SU-DHL-6 (cell line): ENCODE data around the gene BRD1.

Source experiments
- H2AFZ ChIP-seq: fragments of 200-600 bp; sonication (generic); 2 replicates; pipeline ENCODE4 v1.6.1; 2014; ENCODE audit warnings: low read depth, mild to moderate bottlenecking, moderate library complexity, mixed read lengths, antibody characterized with exemption, low read length; ENCODE audit not compliant: severe bottlenecking
- H3F3A ChIP-seq: fragments of 200-600 bp; shearing (Covaris generic); 2 replicates; pipeline ENCODE4 v1.6.0; 2016; ENCODE audit warnings: antibody characterized with exemption, mild to moderate bottlenecking; ENCODE audit not compliant: insufficient read depth
- H3K27ac ChIP-seq: fragments of 200-600 bp; sonication (generic); 2 replicates; pipeline ENCODE4 v1.5.1; 2016; ENCODE audit warnings: low read depth, mild to moderate bottlenecking, low read length, moderate library complexity, mixed read lengths
- H3K27me3 ChIP-seq: fragments of 200-600 bp; sonication (generic), shearing (Covaris generic); 2 replicates; pipeline ENCODE4 v1.6.0; 2014; ENCODE audit warnings: mild to moderate bottlenecking, low read length
- H3K36me3 ChIP-seq: fragments of 200-600 bp; sonication (generic); 2 replicates; pipeline ENCODE4 v1.6.1; 2014; ENCODE audit warnings: mild to moderate bottlenecking, low read length, mixed read lengths
- H3K4me2 ChIP-seq: fragments of 300-600, 200-600 bp; shearing (Covaris generic), sonication (generic); 2 replicates; pipeline ENCODE4 v1.6.0; 2014; ENCODE audit warnings: low read length, low read depth, mild to moderate bottlenecking; ENCODE audit not compliant: poor library complexity, severe bottlenecking
- H3K4me3 ChIP-seq: fragments of 200-600 bp; sonication (generic); 2 replicates; pipeline ENCODE4 v1.5.1; 2014; ENCODE audit warnings: antibody characterized with exemption, low read length, mild to moderate bottlenecking, mixed read lengths; ENCODE audit not compliant: insufficient read depth, poor library complexity, severe bottlenecking
- H3K79me2 ChIP-seq: fragments of 200-600 bp; sonication (generic); 2 replicates; pipeline ENCODE4 v1.6.1; 2014; ENCODE audit warnings: mild to moderate bottlenecking, low read length, moderate library complexity; ENCODE audit not compliant: insufficient read depth
- H3K9ac ChIP-seq: fragments of 200-600 bp; sonication (generic); 2 replicates; pipeline ENCODE4 v1.7.0; 2014; ENCODE audit warnings: mild to moderate bottlenecking, low read length
- H3K9me2 ChIP-seq: fragments of 200-600 bp; sonication (generic); replicated peaks from 2 replicates; pipeline ENCODE4 v1.6.1; 2014; ENCODE audit warnings: low read length; ENCODE audit not compliant: insufficient read depth
- H3K9me3 ChIP-seq: fragments of 200-600 bp; sonication (generic); 2 replicates; pipeline ENCODE4 v1.6.1; 2014; ENCODE audit warnings: low read length, mixed read lengths; ENCODE audit not compliant: insufficient read depth
- H4K20me1 ChIP-seq: fragments of 200-600 bp; sonication (generic); 2 replicates; pipeline ENCODE4 v1.6.1; 2014; ENCODE audit warnings: low read depth, mild to moderate bottlenecking, antibody characterized with exemption, low read length, moderate library complexity, mixed read lengths
- CTCF ChIP-seq: fragments of 200-600 bp; sonication (generic); IDR thresholded peaks from one replicate; pipeline ENCODE4 v1.5.1; 2017; ENCODE audit warnings: antibody characterized with exemption, mild to moderate bottlenecking, low read length, moderate library complexity; ENCODE audit not compliant: insufficient read depth, poor library complexity, severe bottlenecking
- EZH2phosphoT487 ChIP-seq: fragments of 200-600 bp; sonication (generic), shearing (Covaris generic); conservative IDR thresholded peaks from 2 replicates; pipeline ENCODE4 v1.6.1; 2018; ENCODE audit warnings: mild to moderate bottlenecking, antibody characterized with exemption, low read length, moderate library complexity, mixed read lengths

The BRD1 gene

GRCh38 chr22:49838771-49839717 is 11.4 kb upstream of the BRD1 start:
- no peaks in the 10 kb centered on the region for H3F3A ChIP-seq
- H3K27me3 ChIP-seq = no peaks in the 10 kb centered on the region
- no peak overlapping the region for H3K27ac ChIP-seq
- H3K9me2 ChIP-seq = no peaks in the 10 kb centered on the region
- H3K9ac ChIP-seq = no peak overlapping the region
- H3K4me3 ChIP-seq = no peak overlapping the region
- H4K20me1 ChIP-seq = no peaks in the 10 kb centered on the region
- H3K9me3 ChIP-seq = no peaks in the 10 kb centered on the region
- H3K36me3 ChIP-seq = no peaks in the 10 kb centered on the region
- TF ChIP-seq EZH2phosphoT487 = no peak
- no peak for TF ChIP-seq CTCF
- H3K79me2 ChIP-seq = no peaks in the 10 kb centered on the region
- no peak overlapping the region for H2AFZ ChIP-seq
- no peak overlapping the region for H3K4me2 ChIP-seq

- H4K20me1 ChIP-seq = no peaks in the 10 kb centered on the region
- no peak overlapping the region for H3K9ac ChIP-seq
- no peaks in the 10 kb centered on the region for H3K79me2 ChIP-seq
- TF ChIP-seq EZH2phosphoT487 = no peak
- no peak for TF ChIP-seq CTCF
- H3K9me3 ChIP-seq = no peaks in the 10 kb centered on the region
- H3K36me3 ChIP-seq = no peaks in the 10 kb centered on the region
- H3F3A ChIP-seq = peaks cover 10% of the 10 kb centered on the region
- H3K4me2 ChIP-seq = no peak overlapping the region
- H2AFZ ChIP-seq = no peak overlapping the region
- H3K9me2 ChIP-seq = no peaks in the 10 kb centered on the region
- H3K27me3 ChIP-seq = no peaks in the 10 kb centered on the region
- no peak overlapping the region for H3K4me3 ChIP-seq
- H3K27ac ChIP-seq = no peak overlapping the region
Measured at GRCh38 chr22:49833340-49834007, 5.8 kb upstream of the BRD1 start.

- Histone ChIP-seq H3K4me3 (no peak overlapping the region), H3K27ac (peak overlapping the region; percentile 11), H3K9ac (peak overlapping the region; percentile 20; the same call in 1 of the 2 replicates), H4K20me1 (peaks cover 7% of the 10 kb centered on the region; the same call in 1 of the 2 replicates), H3K27me3 (no peaks in the 10 kb centered on the region), H3K4me2 (peak overlapping the region; percentile 47), H2AFZ (peak overlapping the region; percentile 78), H3K9me2 (no peaks in the 10 kb centered on the region), H3K79me2 (peaks cover 26% of the 10 kb centered on the region), H3K36me3 (no peaks in the 10 kb centered on the region), H3K9me3 (no peaks in the 10 kb centered on the region), H3F3A (peaks cover 10% of the 10 kb centered on the region)
- no peak for TF ChIP-seq CTCF
- no peak for TF ChIP-seq EZH2phosphoT487
Measured at GRCh38 chr22:49829044-49829853, 1.6 kb upstream of the BRD1 start.
